Adrenal gland (tissue), 5 donors: ENCODE data around the gene S100A6.

ENCODE experiments used
- CTCF ChIP-seq, 6 experiments: fragments of 450-650 bp in 4 of 6; fragments of 200-600 bp in 2 of 6; sonication (generic) in 1 of 6; IDR thresholded peaks; 1 replicate in 5 of 6; 2 replicates in 1 of 6; pipeline versions ENCODE4 v1.5.1 to v1.8.0; 2016 to 2021; ENCODE audit warnings: antibody characterized with exemption in 6 of 6, mild to moderate bottlenecking in 2 of 6, moderate library complexity in 1 of 6
- POLR2A ChIP-seq, 2 donors: fragments of 450-650 bp; IDR thresholded peaks; one replicate each; pipeline ENCODE4 v1.6.1; 2017; ENCODE audit warnings: antibody characterized with exemption in 2 of 2, mild to moderate bottlenecking in 2 of 2, moderate library complexity in 1 of 2
- donor health status: DM: no; HTN: no; CAD: no.

- no peak for TF ChIP-seq CTCF (IDR thresholded peaks at IDR 0.05)
- no peak for TF ChIP-seq POLR2A (IDR thresholded peaks at IDR 0.05)
Measured at GRCh38 chr1:153585006-153585405, 49.2 kb upstream of the S100A6 start.
